CD4-positive, alpha-beta T cell treated with Interleukin-4 for 4 hours (primary cell): ENCODE data around the gene GRIK5.
"Not testable (repeated sequence)": the region's sequence is repeated elsewhere in the genome, so short reads cannot be mapped to it uniquely, and the experiment has no call there.

Experiments used
- DNase-seq: peaks from one replicate; pipeline ENCODE4 v3.0.0-alpha.2; 2020

GRIK5 gene

GRCh38 chr19:42042455-42043170 is 27.4 kb downstream of the GRIK5 start:
- no peak for DNase-seq

GRCh38 chr19:42040491-42040890 is 29.5 kb downstream of the GRIK5 start:
- not testable (repeated sequence) for DNase-seq

GRCh38 chr19:42040031-42040430 is 30.0 kb downstream of the GRIK5 start:
- no peak for DNase-seq

DNA sequence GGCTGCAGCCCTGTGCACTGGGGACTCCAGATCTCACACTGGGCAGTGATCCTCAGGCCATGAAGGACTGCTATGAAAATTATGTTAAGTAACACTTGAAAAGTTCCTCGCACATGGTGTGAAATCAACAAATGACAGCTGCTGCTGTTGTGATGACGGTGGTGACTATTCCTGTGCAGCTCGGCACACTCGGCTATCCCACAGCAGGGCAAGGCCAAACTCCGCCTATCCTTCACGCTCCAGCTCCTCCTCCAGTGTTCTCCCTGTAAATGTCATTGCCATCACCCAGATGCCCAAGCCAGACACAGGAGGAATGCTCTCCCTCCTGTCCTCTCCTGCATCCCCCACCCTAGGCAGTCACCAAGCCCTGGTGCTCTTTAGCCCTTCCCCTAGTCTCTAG is 31.3 kb downstream of the GRIK5 start:
- DNase-seq, result no peak

GRCh38 chr19:42037649-42038048 is 32.4 kb downstream of the GRIK5 start:
- no peak for DNase-seq

- DNase-seq, result peak; percentile 70
Observed at GRCh38 chr19:42034640-42035391, 35.2 kb downstream of the GRIK5 start.

DNA sequence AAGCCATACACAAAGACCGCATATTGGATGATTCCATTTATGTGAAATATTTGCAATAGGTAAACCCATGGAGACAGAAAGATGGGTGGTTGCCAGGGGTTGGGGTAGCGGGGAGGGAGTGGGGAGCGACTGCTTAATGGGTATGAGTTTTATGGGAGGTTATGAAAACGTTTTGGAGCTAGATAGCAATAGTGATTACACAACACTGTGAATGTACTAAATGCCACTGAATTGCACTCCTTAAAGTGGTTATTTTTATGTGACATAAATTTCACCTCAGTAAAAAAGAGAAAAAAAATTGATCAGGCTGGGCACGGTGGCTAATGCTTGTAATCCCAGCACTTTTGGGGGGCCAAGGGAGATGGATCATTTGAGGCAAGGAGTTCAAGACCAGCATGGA is 36.6 kb downstream of the GRIK5 start:
- DNase-seq, result no peak

GRCh38 chr19:42032431-42032830 is 37.6 kb downstream of the GRIK5 start:
- DNase-seq, result no peak

DNA sequence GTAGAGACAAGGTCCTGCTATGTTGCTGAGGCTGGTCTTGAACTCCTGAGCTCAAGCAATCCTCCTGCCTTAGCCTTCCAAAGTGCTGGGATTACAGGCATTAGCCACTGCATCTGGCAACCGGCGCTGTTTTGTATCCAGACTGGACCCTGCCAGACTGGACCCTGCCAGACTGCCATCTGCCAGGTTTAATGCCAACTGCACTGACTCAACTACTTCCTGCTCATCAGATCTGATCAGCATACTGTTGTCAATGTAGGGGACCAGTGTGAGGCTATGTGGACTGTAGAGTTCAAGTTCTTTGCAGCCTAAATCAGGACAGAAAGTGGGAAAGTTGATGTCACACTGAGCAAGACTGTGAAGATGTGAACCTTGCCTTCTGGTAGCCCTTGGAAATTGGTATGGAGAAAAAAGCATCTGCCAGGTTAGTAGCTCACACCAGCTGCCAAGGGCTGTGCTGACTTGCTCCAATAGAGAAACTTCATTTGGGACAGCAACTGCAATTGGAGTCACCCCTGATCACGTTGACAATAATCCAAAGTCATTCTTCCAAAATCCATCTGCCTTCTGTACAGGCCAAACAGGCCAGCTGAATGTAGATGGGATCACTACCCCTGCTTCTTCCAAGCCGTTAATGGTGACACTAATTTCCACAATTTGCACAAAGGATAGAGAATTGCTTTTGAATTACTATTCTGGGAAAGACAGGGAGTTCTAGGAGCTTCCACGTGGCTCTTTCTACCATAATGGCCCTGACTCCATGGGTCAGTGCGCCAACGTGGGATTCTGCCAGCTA is 39.2 kb downstream of the GRIK5 start:
- no peak for DNase-seq

DNA sequence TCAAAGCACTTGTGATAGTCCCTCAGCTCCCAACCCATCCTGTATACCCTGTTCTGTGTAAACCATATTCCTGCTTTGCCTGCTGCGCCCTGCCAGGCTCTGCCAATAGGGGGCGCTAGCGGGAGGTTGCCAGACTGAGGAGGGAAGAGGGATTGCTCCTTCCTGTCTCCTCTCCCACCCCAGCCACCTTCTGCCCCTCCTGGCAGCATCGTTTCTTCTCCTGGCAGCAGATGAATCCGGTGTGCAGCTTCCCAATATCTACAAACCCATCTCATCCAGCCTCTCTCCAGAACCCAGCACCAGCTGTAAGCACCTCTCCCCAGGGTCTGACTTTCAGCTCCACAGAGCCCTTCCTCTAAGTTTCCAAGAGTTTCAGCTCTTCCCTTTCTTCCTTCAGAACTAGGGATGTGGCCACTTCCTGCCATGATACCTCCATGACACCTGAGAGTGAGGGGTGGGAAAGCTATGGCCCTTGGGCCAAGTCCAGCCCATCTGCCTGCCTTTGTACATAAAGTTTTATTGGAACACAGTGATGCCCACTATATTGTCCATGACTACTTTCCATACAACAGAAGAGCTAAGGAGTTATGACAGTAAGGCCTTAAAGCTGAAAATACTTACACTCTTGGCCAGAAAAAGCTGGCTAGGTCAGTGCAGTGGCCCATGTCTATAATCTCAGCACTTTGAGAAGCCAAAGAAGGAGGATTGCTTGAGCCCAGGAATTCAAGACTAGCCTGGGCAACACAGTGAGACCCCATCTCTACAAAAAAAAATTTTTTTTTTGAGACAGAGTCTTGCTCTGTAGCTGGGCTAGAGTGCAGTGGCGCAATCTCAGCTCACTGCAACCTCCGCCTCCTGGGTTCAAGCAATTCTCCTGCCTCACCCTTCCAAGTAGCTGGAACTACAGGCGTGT is 41.4 kb downstream of the GRIK5 start:
- DNase-seq, result no peak

GRCh38 chr19:42024622-42025111 is 45.3 kb downstream of the GRIK5 start:
- DNase-seq, result no peak

DNA sequence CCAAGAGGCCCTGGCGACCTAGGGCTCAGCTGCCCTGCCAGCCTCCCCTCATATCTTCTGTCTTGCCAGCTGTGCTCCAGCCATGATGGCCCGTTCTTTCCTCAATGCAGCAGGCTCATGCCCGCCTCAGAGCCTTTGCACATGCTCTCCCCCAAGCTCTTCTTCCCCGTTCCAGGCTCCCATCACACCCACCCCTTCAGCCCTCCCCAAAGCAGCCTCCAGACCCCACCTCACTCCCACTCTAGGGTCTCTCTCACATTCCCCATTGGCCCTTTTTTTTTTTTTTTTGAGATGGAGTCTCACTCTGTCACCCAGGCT is 46.1 kb downstream of the GRIK5 start:
- DNase-seq, result no peak

DNA sequence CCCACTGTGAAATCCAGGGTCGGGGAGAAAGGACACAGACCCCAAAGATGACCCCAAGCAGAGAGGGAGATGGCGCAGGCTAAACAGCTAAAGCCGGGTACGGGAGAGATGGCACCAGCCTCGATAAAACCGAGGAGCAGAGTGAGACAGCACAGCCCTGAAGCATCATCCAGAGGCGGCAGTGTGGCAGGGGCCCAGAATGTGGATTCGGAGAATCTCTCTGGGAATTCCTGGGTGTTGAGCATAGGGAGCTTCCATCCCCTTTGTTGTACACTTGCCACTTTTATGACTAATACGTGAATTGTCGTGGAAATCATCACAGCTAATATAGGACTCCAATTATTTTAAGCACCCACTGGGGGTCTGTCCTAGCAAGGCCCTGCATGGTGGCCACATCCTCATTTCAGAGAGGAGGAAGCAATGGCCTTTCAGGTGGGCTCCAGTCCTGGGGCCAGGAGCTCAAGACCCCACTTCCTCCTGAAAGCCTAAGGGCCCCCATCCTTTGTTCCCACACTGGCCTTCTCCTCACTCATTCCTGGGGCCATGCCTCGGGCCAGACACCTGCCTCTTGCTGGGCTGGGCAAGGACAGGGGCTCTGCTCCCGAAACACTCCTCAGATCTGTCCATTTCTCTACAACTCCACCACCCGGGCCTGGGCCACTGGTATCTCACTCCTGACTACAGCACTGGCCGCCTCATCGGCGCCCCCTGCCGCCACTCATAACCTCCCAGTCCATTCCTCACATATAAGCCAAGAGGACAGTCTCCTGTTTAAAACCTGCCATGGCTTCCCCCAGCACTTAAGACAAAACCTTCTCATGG is 46.7 kb downstream of the GRIK5 start:
- peak; percentile 1 for DNase-seq

GRCh38 chr19:42022616-42023015 is 47.4 kb downstream of the GRIK5 start:
- DNase-seq, result no peak

GRCh38 chr19:42021185-42021584 is 48.8 kb downstream of the GRIK5 start:
- no peak for DNase-seq

DNA sequence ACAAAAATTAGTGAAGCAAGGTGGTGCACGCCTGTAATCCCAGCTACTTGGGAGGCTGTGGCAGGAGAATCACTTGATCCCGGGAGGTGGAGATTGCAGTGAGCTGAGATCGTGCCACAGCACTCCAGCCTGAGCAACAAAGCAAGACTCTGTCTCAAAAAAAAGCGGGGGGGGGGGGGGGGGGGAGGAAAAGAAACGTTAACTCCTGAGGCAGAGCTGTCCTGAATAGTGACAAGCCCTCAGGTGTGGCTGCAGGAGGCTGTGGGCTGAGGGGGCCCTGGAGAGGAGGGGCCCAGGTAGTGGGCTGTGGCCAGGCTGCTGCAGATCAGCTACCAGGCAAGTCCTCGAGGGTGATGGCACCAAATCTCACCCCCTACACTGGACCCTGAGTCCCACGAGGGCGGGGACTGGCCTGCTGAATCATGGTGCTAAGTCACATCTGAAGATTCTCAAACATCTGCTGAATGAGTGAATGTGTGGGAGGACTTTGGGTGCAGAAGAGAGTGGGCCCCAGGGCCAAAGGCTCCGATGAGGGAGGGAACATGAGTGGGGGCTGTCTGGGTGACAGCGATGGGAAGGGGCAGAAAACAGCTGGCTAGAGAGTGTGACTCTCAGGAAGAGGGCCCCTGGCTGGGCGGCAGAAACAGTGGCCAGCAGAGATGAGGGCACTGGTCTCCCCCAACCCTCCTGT is 51.4 kb downstream of the GRIK5 start:
- no peak for DNase-seq

- no peak for DNase-seq
Observed at GRCh38 chr19:42017040-42017439, 53.0 kb downstream of the GRIK5 start.

GRCh38 chr19:42012747-42013146 is 57.3 kb downstream of the GRIK5 start:
- not testable (repeated sequence) for DNase-seq

GRCh38 chr19:42010245-42011126 is 59.5 kb downstream of the GRIK5 start:
- no peak for DNase-seq

GRCh38 chr19:42006569-42006968 is 63.4 kb downstream of the GRIK5 start:
- DNase-seq, result no peak
